Neutrophil (primary cell): Measurements from ENCODE around the gene CROCC2.

Source experiments
- H3K27ac ChIP-seq: fragments of 200-600 bp; sonication (generic); 2 replicates; pipeline ENCODE4 v1.5.1; 2016; ENCODE audit warnings: mild to moderate bottlenecking, moderate library complexity
- H3K27me3 ChIP-seq: fragments of 200-600 bp; sonication (generic); 2 replicates; pipeline ENCODE4 v1.6.0; 2016; ENCODE audit warnings: mild to moderate bottlenecking
- H3K36me3 ChIP-seq: fragments of 200-600 bp; sonication (generic); 2 replicates; pipeline ENCODE4 v1.5.1; 2017
- H3K4me1 ChIP-seq, 2 experiments: fragments of 200-600 bp in 1 of 2; sonication (generic) in 1 of 2; 1 replicate in 1 of 2; 2 replicates in 1 of 2; pipeline versions ENCODE4 v1.5.1 to v1.6.1; 2013 to 2016; ENCODE audit warnings: low read depth in 1 of 2, low read length in 1 of 2, mild to moderate bottlenecking in 1 of 2, moderate library complexity in 1 of 2; ENCODE audit not compliant: control insufficient read depth in 1 of 2, insufficient read depth in 1 of 2
- H3K4me3 ChIP-seq, 2 experiments: fragments of 200-600 bp in 1 of 2; sonication (generic) in 1 of 2; 1 replicate in 1 of 2; 2 replicates in 1 of 2; pipeline ENCODE4 v1.5.1; 2013 to 2016; ENCODE audit warnings: low read depth in 1 of 2, low read length in 1 of 2, mild to moderate bottlenecking in 1 of 2, moderate library complexity in 1 of 2
- H3K9me3 ChIP-seq: fragments of 200-600 bp; sonication (generic); 2 replicates; pipeline ENCODE4 v1.5.1; 2016
- TF ChIP-seq, protein P1 (sequence below): fragments of 200-600 bp; sonication (generic); IDR thresholded peaks from 2 replicates; pipeline ENCODE4 v1.5.1; 2016; ENCODE audit warnings: antibody characterized with exemption

Gene CROCC2

GRCh38 chr2:241038374-241039180, 132.4 kb downstream of the CROCC2 start:
- no peak overlapping the region for H3K27ac ChIP-seq
- TF ChIP-seq, protein P1, sequence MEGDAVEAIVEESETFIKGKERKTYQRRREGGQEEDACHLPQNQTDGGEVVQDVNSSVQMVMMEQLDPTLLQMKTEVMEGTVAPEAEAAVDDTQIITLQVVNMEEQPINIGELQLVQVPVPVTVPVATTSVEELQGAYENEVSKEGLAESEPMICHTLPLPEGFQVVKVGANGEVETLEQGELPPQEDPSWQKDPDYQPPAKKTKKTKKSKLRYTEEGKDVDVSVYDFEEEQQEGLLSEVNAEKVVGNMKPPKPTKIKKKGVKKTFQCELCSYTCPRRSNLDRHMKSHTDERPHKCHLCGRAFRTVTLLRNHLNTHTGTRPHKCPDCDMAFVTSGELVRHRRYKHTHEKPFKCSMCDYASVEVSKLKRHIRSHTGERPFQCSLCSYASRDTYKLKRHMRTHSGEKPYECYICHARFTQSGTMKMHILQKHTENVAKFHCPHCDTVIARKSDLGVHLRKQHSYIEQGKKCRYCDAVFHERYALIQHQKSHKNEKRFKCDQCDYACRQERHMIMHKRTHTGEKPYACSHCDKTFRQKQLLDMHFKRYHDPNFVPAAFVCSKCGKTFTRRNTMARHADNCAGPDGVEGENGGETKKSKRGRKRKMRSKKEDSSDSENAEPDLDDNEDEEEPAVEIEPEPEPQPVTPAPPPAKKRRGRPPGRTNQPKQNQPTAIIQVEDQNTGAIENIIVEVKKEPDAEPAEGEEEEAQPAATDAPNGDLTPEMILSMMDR: no peak
- no peak overlapping the region for H3K4me3 ChIP-seq
- H3K27me3 ChIP-seq: peaks cover 39% of the 10 kb centered on the region
- no peaks in the 10 kb centered on the region for H3K9me3 ChIP-seq
- H3K36me3 ChIP-seq: no peaks in the 10 kb centered on the region
- no peaks in the 10 kb centered on the region for H3K4me1 ChIP-seq

GRCh38 chr2:241039416-241039815, 133.3 kb downstream of the CROCC2 start:
- TF ChIP-seq, protein P1: no peak
- peaks cover 39% of the 10 kb centered on the region for H3K27me3 ChIP-seq
- H3K27ac ChIP-seq: no peak overlapping the region
- H3K4me1 ChIP-seq: no peaks in the 10 kb centered on the region
- H3K4me3 ChIP-seq: no peak overlapping the region
- no peaks in the 10 kb centered on the region for H3K9me3 ChIP-seq
- H3K36me3 ChIP-seq: no peaks in the 10 kb centered on the region

DNA sequence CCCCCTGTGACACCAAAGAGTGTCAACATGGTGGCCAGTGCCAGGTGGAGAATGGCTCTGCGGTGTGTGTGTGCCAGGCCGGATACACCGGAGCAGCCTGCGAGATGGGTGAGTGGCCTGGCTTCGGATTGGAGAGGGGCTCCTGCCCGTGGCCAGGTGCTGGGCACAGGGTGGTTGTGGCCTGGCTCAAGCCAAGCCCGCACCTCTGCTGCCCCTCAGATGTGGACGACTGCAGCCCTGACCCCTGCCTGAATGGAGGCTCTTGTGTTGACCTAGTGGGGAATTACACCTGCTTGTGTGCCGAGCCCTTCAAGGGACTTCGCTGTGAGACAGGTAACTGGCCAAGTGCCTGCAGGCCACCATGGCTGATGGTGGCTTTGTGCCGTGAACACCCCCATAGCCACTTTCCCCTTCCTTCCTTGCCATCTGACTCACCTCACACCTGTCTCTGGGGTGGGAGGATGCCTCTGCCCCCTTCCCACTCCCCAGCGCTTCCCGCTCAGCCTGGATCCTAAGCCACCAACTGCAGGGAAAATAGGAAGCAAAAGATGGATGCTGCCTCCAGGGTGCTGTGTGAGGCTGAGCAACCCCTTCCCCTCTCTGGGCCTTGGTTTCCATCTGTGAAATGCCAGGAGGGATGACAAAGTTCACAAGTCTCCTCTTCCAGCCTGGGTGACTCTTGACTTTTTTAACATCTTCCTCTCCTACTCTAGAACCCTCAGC, 134.1 kb downstream of the CROCC2 start:
- TF ChIP-seq, protein P1: no peak
- Histone ChIP-seq H3K36me3 (no peaks in the 10 kb centered on the region), H3K27me3 (peaks cover 35% of the 10 kb centered on the region), H3K9me3 (no peaks in the 10 kb centered on the region), H3K4me1 (no peaks in the 10 kb centered on the region), H3K4me3 (no peak overlapping the region), H3K27ac (no peak overlapping the region)

- H3K4me3 ChIP-seq: no peak overlapping the region
- H3K36me3 ChIP-seq: no peaks in the 10 kb centered on the region
- no peak overlapping the region for H3K27ac ChIP-seq
- TF ChIP-seq, protein P1: no peak
- no peaks in the 10 kb centered on the region for H3K9me3 ChIP-seq
- H3K27me3 ChIP-seq: peaks cover 20% of the 10 kb centered on the region
- no peaks in the 10 kb centered on the region for H3K4me1 ChIP-seq
Observed at GRCh38 chr2:241041589-241042158, 135.5 kb downstream of the CROCC2 start.
